ENCODE measurements around the gene PPIF.

- TF ChIP-seq CTCF (conservative IDR thresholded peaks at IDR 0.05) (no peak), EZH2 (IDR thresholded peaks at IDR 0.05; ENCODE audit: low read depth) (no peak)
Measured at GRCh38 chr10:79393924-79394610, 46.8 kb downstream of the PPIF start.
